LNCaP clone FGC (cell line): ENCODE results near the gene KCNT2.

Source experiments
- DNase-seq: peaks from one replicate; pipeline ENCODE4 v3.0.0-alpha.2; 2011; ENCODE audit warnings: low read depth
- H3K4me3 ChIP-seq: 2 replicates; pipeline ENCODE4 v1.5.1; 2011; ENCODE audit warnings: mild to moderate bottlenecking, low read depth, low read length, control low read depth
- TF ChIP-seq, protein P1 (sequence below): IDR thresholded peaks from 2 replicates; pipeline ENCODE4 v1.5.1; 2012; ENCODE audit warnings: mild to moderate bottlenecking; ENCODE audit not compliant: control insufficient read depth, insufficient read depth; ENCODE audit errors: extremely low read depth

The KCNT2 gene

DNA sequence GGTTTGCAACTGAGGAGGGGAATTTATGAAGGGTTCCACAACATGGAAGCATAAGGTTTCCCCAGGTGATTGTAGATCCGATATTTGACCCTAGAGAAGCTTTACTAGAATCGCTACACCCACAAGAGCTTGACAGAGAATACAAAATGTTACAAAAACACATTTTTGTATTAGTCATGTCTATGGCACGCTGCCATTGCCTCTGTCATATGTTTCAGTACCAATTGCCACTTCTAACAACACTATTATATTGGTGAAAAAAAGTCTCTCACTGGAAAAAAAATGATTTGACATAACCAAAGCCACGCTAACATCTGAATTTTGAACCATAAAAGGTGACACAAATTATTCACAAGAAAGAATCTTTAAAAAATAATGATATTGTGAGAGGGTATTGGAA lies 214.5 kb downstream of the KCNT2 start:
- TF ChIP-seq, protein P1, sequence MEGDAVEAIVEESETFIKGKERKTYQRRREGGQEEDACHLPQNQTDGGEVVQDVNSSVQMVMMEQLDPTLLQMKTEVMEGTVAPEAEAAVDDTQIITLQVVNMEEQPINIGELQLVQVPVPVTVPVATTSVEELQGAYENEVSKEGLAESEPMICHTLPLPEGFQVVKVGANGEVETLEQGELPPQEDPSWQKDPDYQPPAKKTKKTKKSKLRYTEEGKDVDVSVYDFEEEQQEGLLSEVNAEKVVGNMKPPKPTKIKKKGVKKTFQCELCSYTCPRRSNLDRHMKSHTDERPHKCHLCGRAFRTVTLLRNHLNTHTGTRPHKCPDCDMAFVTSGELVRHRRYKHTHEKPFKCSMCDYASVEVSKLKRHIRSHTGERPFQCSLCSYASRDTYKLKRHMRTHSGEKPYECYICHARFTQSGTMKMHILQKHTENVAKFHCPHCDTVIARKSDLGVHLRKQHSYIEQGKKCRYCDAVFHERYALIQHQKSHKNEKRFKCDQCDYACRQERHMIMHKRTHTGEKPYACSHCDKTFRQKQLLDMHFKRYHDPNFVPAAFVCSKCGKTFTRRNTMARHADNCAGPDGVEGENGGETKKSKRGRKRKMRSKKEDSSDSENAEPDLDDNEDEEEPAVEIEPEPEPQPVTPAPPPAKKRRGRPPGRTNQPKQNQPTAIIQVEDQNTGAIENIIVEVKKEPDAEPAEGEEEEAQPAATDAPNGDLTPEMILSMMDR, result no peak
- H3K4me3 ChIP-seq, result no peak overlapping the region
- DNase-seq, result no peak

DNA sequence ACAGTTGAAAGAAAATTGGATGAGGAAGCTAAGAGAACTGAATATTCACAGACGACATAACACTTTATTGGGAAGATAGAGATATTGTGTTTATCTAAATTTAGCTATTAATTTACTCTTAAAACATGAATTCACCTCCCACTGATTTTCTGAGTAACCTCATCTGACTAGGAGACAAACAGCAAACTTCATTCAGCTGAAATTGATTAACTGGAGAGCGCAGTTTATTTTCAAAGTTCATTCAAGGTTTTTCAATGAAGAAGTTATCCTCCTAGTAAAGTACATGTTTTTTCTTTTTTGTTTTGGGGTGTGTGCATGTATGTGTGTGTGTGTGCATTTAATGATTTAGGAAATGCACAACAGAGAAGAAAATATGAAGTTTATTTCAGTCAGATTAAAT lies 215.0 kb downstream of the KCNT2 start:
- H3K4me3 ChIP-seq, result no peak overlapping the region
- TF ChIP-seq, protein P1, result no peak
- no peak for DNase-seq

DNA sequence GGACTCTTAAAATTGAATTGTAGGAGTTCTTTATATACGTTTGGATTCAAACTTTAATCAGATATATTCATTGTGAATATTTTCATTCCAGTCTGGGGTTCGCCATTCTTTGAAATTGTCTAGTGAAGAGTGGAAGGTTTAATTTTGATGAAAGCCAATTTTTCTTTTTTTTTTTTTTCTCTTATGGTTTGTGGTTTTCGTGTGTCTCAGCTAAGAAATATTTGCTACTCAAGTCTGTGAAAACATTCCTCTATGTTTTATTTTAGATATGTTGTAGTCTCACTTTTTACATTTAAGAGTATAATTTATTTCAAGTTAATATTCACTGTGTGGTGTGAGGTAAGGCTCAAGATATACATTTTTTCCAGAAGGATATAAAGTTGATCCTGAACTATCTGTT lies 220.5 kb downstream of the KCNT2 start:
- TF ChIP-seq, protein P1, result no peak
- no peak overlapping the region for H3K4me3 ChIP-seq
- DNase-seq, result no peak

DNA sequence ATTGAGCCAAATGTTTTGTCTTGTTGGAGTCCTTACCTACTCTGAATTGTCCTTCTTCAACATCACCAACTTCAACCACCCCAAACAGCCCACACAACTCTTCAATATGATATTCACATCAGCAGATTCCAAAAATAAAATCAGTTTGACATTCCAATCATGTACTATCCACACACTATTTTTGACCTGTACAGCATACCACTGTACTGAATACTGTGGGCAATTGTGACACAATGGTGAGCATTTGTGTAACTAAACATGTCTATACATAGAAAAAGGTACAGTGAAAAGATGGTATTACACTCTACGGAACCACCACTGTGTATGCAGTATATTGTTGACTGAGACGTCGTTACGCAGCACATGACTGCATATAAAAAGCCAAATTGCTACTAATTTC lies 223.1 kb downstream of the KCNT2 start:
- TF ChIP-seq, protein P1, result no peak
- DNase-seq, result no peak
- H3K4me3 ChIP-seq, result no peak overlapping the region

DNA sequence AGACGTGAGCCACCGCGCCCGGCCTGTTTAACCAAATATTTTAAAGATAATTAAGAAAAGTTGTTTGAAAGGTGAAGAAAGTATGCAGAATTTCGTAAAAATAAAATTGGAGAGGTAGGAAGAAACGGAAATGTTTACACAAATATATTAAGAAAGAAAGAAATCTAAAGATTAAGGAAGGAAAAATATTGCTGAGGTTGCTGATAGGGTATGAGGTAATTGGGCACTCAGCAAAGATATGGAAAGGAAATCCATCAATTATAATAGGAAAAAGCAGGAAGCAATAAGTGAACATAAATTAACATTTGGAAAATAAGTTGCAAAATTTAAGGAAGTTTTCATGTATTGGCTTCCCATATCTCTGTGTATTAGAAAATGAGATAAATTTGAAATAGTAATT lies 225.9 kb downstream of the KCNT2 start:
- TF ChIP-seq, protein P1, result no peak
- DNase-seq, result no peak
- H3K4me3 ChIP-seq, result no peak overlapping the region

DNA sequence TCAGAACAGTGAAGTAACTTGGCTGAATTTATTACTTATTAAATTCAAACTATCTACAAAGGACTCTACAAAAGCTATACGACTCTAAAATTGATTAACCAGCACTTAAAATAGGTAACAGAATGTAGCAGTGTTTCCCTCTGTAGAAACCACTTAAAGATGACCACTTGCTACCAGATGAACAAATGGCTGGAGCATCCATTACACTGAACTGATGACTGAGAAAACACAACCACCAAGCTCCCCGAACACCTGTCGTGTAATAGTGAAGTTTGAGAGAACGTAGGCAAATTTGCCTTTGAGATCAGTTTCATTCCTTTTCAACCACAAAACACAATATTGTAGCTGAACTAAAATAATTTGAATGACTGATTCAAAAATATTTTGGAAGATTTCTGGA lies 226.7 kb downstream of the KCNT2 start:
- no peak for DNase-seq
- no peak overlapping the region for H3K4me3 ChIP-seq
- TF ChIP-seq, protein P1, result no peak

DNA sequence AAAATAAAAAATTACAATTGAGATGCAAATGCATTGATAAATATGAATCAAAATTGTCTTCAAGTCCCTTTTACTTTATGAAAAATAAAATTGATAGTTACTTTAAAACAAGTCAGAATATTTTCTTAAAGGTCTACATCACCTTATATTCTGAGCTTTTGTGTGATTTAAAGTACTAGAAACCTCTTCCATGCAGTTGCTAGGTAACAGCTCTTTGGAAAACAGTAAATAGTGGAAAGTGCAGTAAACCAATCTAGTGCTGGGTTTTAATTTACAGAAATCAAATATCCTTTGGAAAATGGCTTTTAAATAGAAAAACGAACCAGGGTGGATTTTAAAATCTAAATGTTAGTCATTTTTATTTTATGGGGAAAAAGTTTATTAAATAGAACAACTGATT lies 227.9 kb downstream of the KCNT2 start:
- H3K4me3 ChIP-seq, result no peak overlapping the region
- no peak for DNase-seq
- TF ChIP-seq, protein P1, result no peak
